Neural progenitor cell (in vitro differentiated cells): ENCODE results near the gene SOS2. TPM values are rescaled to one million over a fixed set of nuclear protein-coding genes. Genes with fewer than 3 reads are reported as not detected.

ENCODE experiments used
- DNase-seq: peaks from one replicate; pipeline ENCODE4 v3.0.0-alpha.2; 2016; ENCODE audit warnings: low spot score
- H2AFZ ChIP-seq: fragments of 200-600 bp; sonication (generic); replicated peaks from 2 replicates; pipeline ENCODE4 v1.6.1; 2016; ENCODE audit warnings: antibody characterized with exemption
- H3F3A ChIP-seq: fragments of 200-600 bp; sonication (generic); 2 replicates; pipeline ENCODE4 v1.6.1; 2016; ENCODE audit warnings: antibody characterized with exemption, low read depth
- H3K27ac ChIP-seq: fragments of 200-600 bp; sonication (generic); 2 replicates; pipeline ENCODE4 v1.5.1; 2016; ENCODE audit warnings: mild to moderate bottlenecking
- H3K27me3 ChIP-seq: fragments of 200-600 bp; sonication (generic); 2 replicates; pipeline ENCODE4 v1.6.1; 2016; ENCODE audit warnings: mild to moderate bottlenecking, moderate library complexity
- H3K36me3 ChIP-seq: fragments of 200-600 bp; sonication (generic); 2 replicates; pipeline ENCODE4 v1.5.1; 2016
- H3K4me1 ChIP-seq: fragments of 200-600 bp; sonication (generic); 2 replicates; pipeline ENCODE4 v1.6.1; 2016; ENCODE audit warnings: mixed run types
- H3K4me2 ChIP-seq: fragments of 200-600 bp; sonication (generic); 2 replicates; pipeline ENCODE4 v1.6.1; 2016
- H3K4me3 ChIP-seq: fragments of 200-600 bp; sonication (generic); 2 replicates; pipeline ENCODE4 v1.5.1; 2016
- H3K79me2 ChIP-seq: fragments of 200-600 bp; sonication (generic); 2 replicates; pipeline ENCODE4 v1.6.1; 2016; ENCODE audit warnings: low read depth
- H3K9ac ChIP-seq: fragments of 200-600 bp; sonication (generic); 2 replicates; pipeline ENCODE4 v1.6.1; 2016
- H3K9me3 ChIP-seq: fragments of 200-600 bp; sonication (generic); 2 replicates; pipeline ENCODE4 v1.5.1; 2016; ENCODE audit warnings: low read depth
- H4K20me1 ChIP-seq: fragments of 200-600 bp; sonication (generic); 2 replicates; pipeline ENCODE4 v1.6.1; 2016; ENCODE audit warnings: low read depth
- H3K27ac Mint-ChIP-seq: 3 replicates; pipeline ENCODE4 v1.8.0; 2021; ENCODE audit warnings: mixed read lengths
- H3K27me3 Mint-ChIP-seq: 2 replicates; pipeline ENCODE4 v1.8.0; 2022; ENCODE audit warnings: low read depth, mild to moderate bottlenecking, inconsistent platforms, moderate library complexity, mixed read lengths; ENCODE audit not compliant: insufficient read depth
- H3K36me3 Mint-ChIP-seq: 3 replicates; pipeline ENCODE4 v1.8.0; 2021; ENCODE audit warnings: mixed read lengths
- H3K4me1 Mint-ChIP-seq: 3 replicates; pipeline ENCODE4 v1.8.0; 2021; ENCODE audit warnings: mixed read lengths
- H3K4me3 Mint-ChIP-seq: 3 replicates; pipeline ENCODE4 v1.8.0; 2021; ENCODE audit warnings: mild to moderate bottlenecking, moderate library complexity, mixed read lengths
- H3K9me3 Mint-ChIP-seq: 3 replicates; pipeline ENCODE4 v1.8.0; 2020; ENCODE audit warnings: mixed read lengths
- CTCF ChIP-seq: fragments of 200-600 bp; sonication (generic); IDR thresholded peaks from 2 replicates; pipeline ENCODE4 v1.5.1; 2017; ENCODE audit warnings: antibody characterized with exemption, mild to moderate bottlenecking
- EZH2 ChIP-seq: fragments of 200-600 bp; sonication (generic); IDR thresholded peaks from 2 replicates; pipeline ENCODE4 v1.6.1; 2017; ENCODE audit warnings: antibody characterized with exemption, mild to moderate bottlenecking, moderate library complexity
- EZH2phosphoT487 ChIP-seq: fragments of 200-600 bp; sonication (generic); IDR thresholded peaks from 2 replicates; pipeline ENCODE4 v1.6.1; 2017; ENCODE audit warnings: antibody characterized with exemption
- total RNA-seq: library from RNA; depleted of rRNA; stranded (reverse); fragments of >200 nt; gene quantifications from 2 replicates; pipeline ENCODE4 v1.2.3, GENCODE V29; 2015; ENCODE audit warnings: low replicate concordance

The SOS2 gene
- total RNA-seq, 1 donor from 2014 or later = 32.3 TPM

GRCh38 chr14:50091240-50091913 lies 140.0 kb downstream of the SOS2 start:
- H3F3A ChIP-seq = no peaks in the 10 kb centered on the region
- no peak overlapping the region for H3K4me3 ChIP-seq
- H2AFZ ChIP-seq = no peak overlapping the region
- H3K27me3 Mint-ChIP-seq = peaks cover 3% of the 10 kb centered on the region
- peaks cover 16% of the 10 kb centered on the region for H3K4me1 Mint-ChIP-seq
- H3K9ac ChIP-seq = no peak overlapping the region
- no peak for DNase-seq
- H3K4me3 Mint-ChIP-seq = no peak overlapping the region
- no peaks in the 10 kb centered on the region for H3K9me3 ChIP-seq
- H3K27me3 ChIP-seq = no peaks in the 10 kb centered on the region
- H3K9me3 Mint-ChIP-seq = no peaks in the 10 kb centered on the region
- no peaks in the 10 kb centered on the region for H3K4me1 ChIP-seq
- no peaks in the 10 kb centered on the region for H4K20me1 ChIP-seq
- H3K79me2 ChIP-seq = no peaks in the 10 kb centered on the region
- no peak overlapping the region for H3K27ac Mint-ChIP-seq
- TF ChIP-seq EZH2phosphoT487 (no peak), EZH2 (no peak), CTCF (no peak)
- peaks cover 4% of the 10 kb centered on the region for H3K36me3 Mint-ChIP-seq
- no peaks in the 10 kb centered on the region for H3K36me3 ChIP-seq
- no peak overlapping the region for H3K4me2 ChIP-seq
- no peak overlapping the region for H3K27ac ChIP-seq

- no peak for DNase-seq
- H3K36me3 Mint-ChIP-seq = no peaks in the 10 kb centered on the region
- H3K9me3 Mint-ChIP-seq = no peaks in the 10 kb centered on the region
- Histone ChIP-seq H3K4me2 (no peak overlapping the region), H2AFZ (no peak overlapping the region), H3K4me3 (no peak overlapping the region), H3K27me3 (no peaks in the 10 kb centered on the region), H3K9ac (no peak overlapping the region), H3K36me3 (no peaks in the 10 kb centered on the region), H4K20me1 (no peaks in the 10 kb centered on the region), H3K79me2 (no peaks in the 10 kb centered on the region), H3K9me3 (no peaks in the 10 kb centered on the region), H3K27ac (no peak overlapping the region), H3F3A (no peaks in the 10 kb centered on the region), H3K4me1 (no peaks in the 10 kb centered on the region)
- no peak overlapping the region for H3K27ac Mint-ChIP-seq
- peaks cover 15% of the 10 kb centered on the region for H3K4me1 Mint-ChIP-seq
- TF ChIP-seq CTCF (no peak), EZH2 (no peak), EZH2phosphoT487 (no peak)
- no peak overlapping the region for H3K4me3 Mint-ChIP-seq
- no peaks in the 10 kb centered on the region for H3K27me3 Mint-ChIP-seq
Observed at GRCh38 chr14:50089208-50089607, 142.2 kb downstream of the SOS2 start.

- H2AFZ ChIP-seq = no peak overlapping the region
- DNase-seq = no peak
- H3K4me1 Mint-ChIP-seq = peaks cover 12% of the 10 kb centered on the region
- H3K27ac ChIP-seq = no peak overlapping the region
- no peaks in the 10 kb centered on the region for H3K9me3 Mint-ChIP-seq
- no peak overlapping the region for H3K27ac Mint-ChIP-seq
- H3F3A ChIP-seq = no peaks in the 10 kb centered on the region
- H3K9ac ChIP-seq = no peak overlapping the region
- no peaks in the 10 kb centered on the region for H3K27me3 ChIP-seq
- no peaks in the 10 kb centered on the region for H3K27me3 Mint-ChIP-seq
- no peak overlapping the region for H3K4me3 ChIP-seq
- no peaks in the 10 kb centered on the region for H3K9me3 ChIP-seq
- H3K79me2 ChIP-seq = no peaks in the 10 kb centered on the region
- TF ChIP-seq EZH2phosphoT487 (no peak), CTCF (no peak), EZH2 (no peak)
- no peaks in the 10 kb centered on the region for H3K36me3 Mint-ChIP-seq
- no peaks in the 10 kb centered on the region for H3K36me3 ChIP-seq
- no peaks in the 10 kb centered on the region for H4K20me1 ChIP-seq
- H3K4me3 Mint-ChIP-seq = no peak overlapping the region
- no peak overlapping the region for H3K4me2 ChIP-seq
- H3K4me1 ChIP-seq = no peaks in the 10 kb centered on the region
Observed at GRCh38 chr14:50088731-50089130, 142.6 kb downstream of the SOS2 start.
